Progenitor cell of endocrine pancreas (in vitro differentiated cells): ENCODE data around the gene DNA2. TPM values are rescaled to one million over a fixed set of nuclear protein-coding genes. Genes with fewer than 3 reads are reported as not detected.

ENCODE experiments used
- DNase-seq: peaks from one replicate; pipeline ENCODE4 v3.0.0; 2021; ENCODE audit warnings: low spot score; ENCODE audit not compliant: unreplicated experiment
- H3K27ac Mint-ChIP-seq: 2 replicates; pipeline ENCODE4 v1.8.0; 2021; ENCODE audit warnings: mild to moderate bottlenecking, moderate library complexity, mixed read lengths
- H3K27me3 Mint-ChIP-seq: 2 replicates; pipeline ENCODE4 v1.8.0; 2021; ENCODE audit warnings: mixed read lengths
- H3K36me3 Mint-ChIP-seq: 2 replicates; pipeline ENCODE4 v1.8.0; 2022; ENCODE audit warnings: mixed read lengths; ENCODE audit not compliant: insufficient read depth
- H3K4me1 Mint-ChIP-seq: 2 replicates; pipeline ENCODE4 v1.8.0; 2021; ENCODE audit warnings: low read depth, mixed read lengths
- H3K4me3 Mint-ChIP-seq: 2 replicates; pipeline ENCODE4 v1.8.0; 2021; ENCODE audit warnings: low read depth, mild to moderate bottlenecking, moderate library complexity, mixed read lengths
- H3K9me3 Mint-ChIP-seq: 2 replicates; pipeline ENCODE4 v1.8.0; 2021; ENCODE audit warnings: low read depth, mixed read lengths
- CTCF ChIP-seq: fragments of 200-600 bp; sonication (generic); IDR thresholded peaks from one replicate; pipeline ENCODE4 v1.5.0; 2021; ENCODE audit warnings: antibody characterized with exemption, mild to moderate bottlenecking; ENCODE audit not compliant: unreplicated experiment
- total RNA-seq: library from RNA; stranded (reverse); gene quantifications from 2 replicates; pipeline ENCODE4 v1.2.1, GENCODE V29; 2021

DNA2 gene
- total RNA-seq, 1 donor from 2014 or later, result 34.5 TPM

GRCh38 chr10:68506411-68506810, 34.6 kb upstream of the DNA2 start:
- Mint-ChIP-seq H3K36me3 (peaks cover 2% of the 10 kb centered on the region), H3K27me3 (no peaks in the 10 kb centered on the region)

GRCh38 chr10:68502846-68503245, 31.1 kb upstream of the DNA2 start:
- no peak for TF ChIP-seq CTCF
- no peaks in the 10 kb centered on the region for H3K27me3 Mint-ChIP-seq
- DNase-seq, result no peak
- H3K4me1 Mint-ChIP-seq, result no peaks in the 10 kb centered on the region
- no peak overlapping the region for H3K4me3 Mint-ChIP-seq
- no peaks in the 10 kb centered on the region for H3K9me3 Mint-ChIP-seq
- no peak overlapping the region for H3K27ac Mint-ChIP-seq
- H3K36me3 Mint-ChIP-seq, result peaks cover 12% of the 10 kb centered on the region

More at GRCh38 chr10:68506411-68506810, 34.6 kb upstream of the DNA2 start:
- no peaks in the 10 kb centered on the region for H3K9me3 Mint-ChIP-seq
- DNase-seq, result no peak
- no peak for TF ChIP-seq CTCF
- H3K27ac Mint-ChIP-seq, result no peak overlapping the region
- H3K4me1 Mint-ChIP-seq, result no peaks in the 10 kb centered on the region
- H3K4me3 Mint-ChIP-seq, result no peak overlapping the region

- no peaks in the 10 kb centered on the region for H3K9me3 Mint-ChIP-seq
- H3K27ac Mint-ChIP-seq, result no peak overlapping the region
- no peak for DNase-seq
These were observed 29.9 kb upstream of the DNA2 start for GRCh38 chr10:68501691-68502090.

GRCh38 chr10:68499544-68499943, 27.8 kb upstream of the DNA2 start:
- no peaks in the 10 kb centered on the region for H3K9me3 Mint-ChIP-seq

More at GRCh38 chr10:68501691-68502090, 29.9 kb upstream of the DNA2 start:
- no peak for TF ChIP-seq CTCF
- Mint-ChIP-seq H3K4me1 (no peaks in the 10 kb centered on the region), H3K36me3 (peaks cover 12% of the 10 kb centered on the region), H3K27me3 (no peaks in the 10 kb centered on the region), H3K4me3 (no peak overlapping the region)

GRCh38 chr10:68496072-68496471, 24.3 kb upstream of the DNA2 start:
- peaks cover 1% of the 10 kb centered on the region for H3K4me1 Mint-ChIP-seq
- no peaks in the 10 kb centered on the region for H3K9me3 Mint-ChIP-seq
- H3K27me3 Mint-ChIP-seq, result no peaks in the 10 kb centered on the region
- H3K27ac Mint-ChIP-seq, result no peak overlapping the region
- no peak for DNase-seq
- no peak overlapping the region for H3K4me3 Mint-ChIP-seq
- TF ChIP-seq CTCF, result no peak
- H3K36me3 Mint-ChIP-seq, result peaks cover 12% of the 10 kb centered on the region

More at GRCh38 chr10:68499544-68499943, 27.8 kb upstream of the DNA2 start:
- H3K4me3 Mint-ChIP-seq, result no peak overlapping the region
- TF ChIP-seq CTCF, result no peak
- no peak for DNase-seq
- H3K27me3 Mint-ChIP-seq, result no peaks in the 10 kb centered on the region
- no peak overlapping the region for H3K27ac Mint-ChIP-seq
- peaks cover 13% of the 10 kb centered on the region for H3K36me3 Mint-ChIP-seq
- no peaks in the 10 kb centered on the region for H3K4me1 Mint-ChIP-seq
